AG04450 (cell line): Measurements from ENCODE around the gene NUDT1. TPM values are rescaled to one million over a fixed set of nuclear protein-coding genes. Genes with fewer than 3 reads are reported as not detected.

ENCODE experiments used
- CTCF ChIA-PET: fragments of 300-600, 350-600 bp; formaldehyde crosslinking; extraction: SDS; loops from one replicate; lab custom pipeline; 2022; ENCODE audit warnings: antibody characterized with exemption, inconsistent platforms; lab: Charles Lee
- POLR2A ChIA-PET: fragments of 350-600 bp; formaldehyde crosslinking; extraction: SDS; loops from one replicate; lab custom pipeline; 2021; ENCODE audit warnings: antibody characterized with exemption, inconsistent platforms; lab: Yijun Ruan, JAX
- DNase-seq: peaks from one replicate; pipeline ENCODE4 v3.0.0-alpha.2; 2011; ENCODE audit warnings: low read depth, low spot score
- H3K27ac ChIP-seq: one replicate; pipeline ENCODE4 v1.5.1; 2012; ENCODE audit warnings: low read depth, low read length, control low read depth
- H3K27me3 ChIP-seq: one replicate; pipeline ENCODE4 v1.6.0; 2012; ENCODE audit warnings: low read length; ENCODE audit not compliant: control insufficient read depth, insufficient read depth
- H3K4me3 ChIP-seq: 2 replicates; pipeline ENCODE4 v1.5.1; 2011; ENCODE audit warnings: mild to moderate bottlenecking, low read depth, low read length, control low read depth
- H3K9me3 ChIP-seq: 2 replicates; pipeline ENCODE4 v1.5.1; 2012; ENCODE audit warnings: low read length; ENCODE audit not compliant: control insufficient read depth, insufficient read depth
- polyA plus RNA-seq: library from polyadenylated mRNA; depleted of rRNA; stranded (reverse); fragments of >200 nt; gene quantifications from 2 replicates; pipeline ENCODE4 v1.2.3, GENCODE V29; 2011
- TF ChIP-seq, protein P1 (sequence below): IDR thresholded peaks from 2 replicates; pipeline ENCODE4 v1.5.1; 2011; ENCODE audit warnings: low read depth, low read length, control low read depth, inconsistent platforms

NUDT1 gene
- polyA plus RNA-seq, 1 experiment = 11.5 TPM

DNA sequence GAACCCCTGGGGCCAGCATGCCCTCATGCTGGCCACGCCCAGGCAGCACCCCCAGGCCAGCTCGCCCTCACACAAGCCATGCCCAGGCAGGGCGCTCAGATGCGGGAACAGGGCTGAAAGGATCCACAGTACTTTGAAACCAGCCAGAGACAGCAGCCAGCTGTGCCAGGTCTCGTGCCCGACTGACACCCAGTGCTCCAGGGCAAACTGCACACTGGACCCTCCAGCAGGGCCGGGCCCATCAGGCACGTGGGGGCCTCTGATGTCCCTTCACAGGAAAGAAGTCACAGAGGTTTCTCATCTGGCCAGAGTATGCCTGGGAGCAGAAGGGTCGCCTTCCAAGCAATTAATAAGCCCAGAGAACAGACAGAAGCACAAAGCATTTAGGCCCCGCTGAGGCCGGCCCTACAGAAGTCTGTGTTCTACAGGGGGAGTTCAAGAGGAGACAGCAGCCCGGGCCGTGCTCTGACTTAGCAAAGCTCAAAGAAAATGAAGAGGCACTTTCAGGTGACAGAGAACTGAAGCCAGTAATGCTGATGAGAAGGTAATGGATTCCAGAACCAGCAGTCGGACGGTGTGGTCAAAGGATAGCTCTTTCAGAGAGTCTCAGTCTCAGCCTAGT, 30.7 kb upstream of the NUDT1 start:
- no peak overlapping the region for H3K27ac ChIP-seq
- ChIA-PET POLR2A (interaction anchor here (0.5 kb wide), 1 partner anchor 17 kb away, joined by 3 read pairs; no protein-coding TSS in a partner anchor), CTCF (no interaction called here)
- TF ChIP-seq, protein P1, sequence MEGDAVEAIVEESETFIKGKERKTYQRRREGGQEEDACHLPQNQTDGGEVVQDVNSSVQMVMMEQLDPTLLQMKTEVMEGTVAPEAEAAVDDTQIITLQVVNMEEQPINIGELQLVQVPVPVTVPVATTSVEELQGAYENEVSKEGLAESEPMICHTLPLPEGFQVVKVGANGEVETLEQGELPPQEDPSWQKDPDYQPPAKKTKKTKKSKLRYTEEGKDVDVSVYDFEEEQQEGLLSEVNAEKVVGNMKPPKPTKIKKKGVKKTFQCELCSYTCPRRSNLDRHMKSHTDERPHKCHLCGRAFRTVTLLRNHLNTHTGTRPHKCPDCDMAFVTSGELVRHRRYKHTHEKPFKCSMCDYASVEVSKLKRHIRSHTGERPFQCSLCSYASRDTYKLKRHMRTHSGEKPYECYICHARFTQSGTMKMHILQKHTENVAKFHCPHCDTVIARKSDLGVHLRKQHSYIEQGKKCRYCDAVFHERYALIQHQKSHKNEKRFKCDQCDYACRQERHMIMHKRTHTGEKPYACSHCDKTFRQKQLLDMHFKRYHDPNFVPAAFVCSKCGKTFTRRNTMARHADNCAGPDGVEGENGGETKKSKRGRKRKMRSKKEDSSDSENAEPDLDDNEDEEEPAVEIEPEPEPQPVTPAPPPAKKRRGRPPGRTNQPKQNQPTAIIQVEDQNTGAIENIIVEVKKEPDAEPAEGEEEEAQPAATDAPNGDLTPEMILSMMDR = no peak
- no peak overlapping the region for H3K4me3 ChIP-seq
- DNase-seq = no peak
- no peaks in the 10 kb centered on the region for H3K27me3 ChIP-seq
- H3K9me3 ChIP-seq = peaks cover 8% of the 10 kb centered on the region; the same call in 1 of the 2 replicates

DNA sequence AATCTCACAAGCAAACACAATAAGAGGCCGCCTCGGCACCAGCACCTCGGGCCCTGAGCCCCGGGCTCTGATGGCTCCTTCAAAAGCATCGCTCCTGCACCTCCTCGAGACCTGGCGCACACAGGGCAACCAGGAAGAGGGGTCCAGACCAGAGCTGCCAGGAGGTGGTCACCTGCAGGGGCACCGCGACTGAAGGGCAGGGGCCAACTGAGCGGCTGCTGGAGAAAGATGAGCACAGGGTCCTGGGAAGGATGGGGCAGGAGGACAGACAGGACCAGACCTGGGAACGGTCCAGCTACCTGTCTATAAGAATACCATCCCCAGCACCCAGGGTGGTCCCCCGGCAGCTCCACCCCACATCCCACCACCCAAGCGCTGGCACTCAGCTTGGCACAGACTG, 30.1 kb upstream of the NUDT1 start:
- H3K4me3 ChIP-seq = no peak overlapping the region
- TF ChIP-seq, protein P1 = no peak
- no peaks in the 10 kb centered on the region for H3K27me3 ChIP-seq
- DNase-seq = no peak
- POLR2A ChIA-PET = interaction anchor here (0.5 kb wide), 1 partner anchor 17 kb away, joined by 3 read pairs; no protein-coding TSS in a partner anchor
- CTCF ChIA-PET = no interaction called here
- H3K9me3 ChIP-seq = peaks cover 8% of the 10 kb centered on the region; the same call in 1 of the 2 replicates
- H3K27ac ChIP-seq = no peak overlapping the region

DNA sequence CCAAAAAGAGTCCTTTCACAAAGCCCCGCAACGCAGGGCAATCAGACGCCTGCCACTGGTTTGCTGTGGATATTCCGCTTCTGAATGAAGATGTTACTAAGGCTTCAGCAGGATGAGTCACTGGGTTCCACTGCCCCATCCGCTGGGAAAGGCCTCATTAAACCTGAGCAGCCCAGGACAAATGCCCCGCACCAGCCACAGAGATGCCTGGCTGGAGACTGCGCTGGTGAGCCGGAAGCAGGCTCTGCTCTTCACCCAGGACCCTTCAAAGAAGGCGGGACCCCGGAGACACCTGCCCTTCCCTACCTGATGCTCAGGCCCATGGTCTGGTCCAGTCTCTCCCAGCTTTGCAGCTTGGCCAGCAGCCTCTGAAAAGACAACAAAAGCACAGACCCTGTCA, 29.1 kb upstream of the NUDT1 start:
- CTCF ChIA-PET = no interaction called here
- Histone ChIP-seq H3K27me3 (no peaks in the 10 kb centered on the region), H3K4me3 (no peak overlapping the region), H3K27ac (no peak overlapping the region), H3K9me3 (peaks cover 8% of the 10 kb centered on the region; the same call in 1 of the 2 replicates)
- TF ChIP-seq, protein P1 = no peak
- DNase-seq = no peak
- POLR2A ChIA-PET = no interaction called here

DNA sequence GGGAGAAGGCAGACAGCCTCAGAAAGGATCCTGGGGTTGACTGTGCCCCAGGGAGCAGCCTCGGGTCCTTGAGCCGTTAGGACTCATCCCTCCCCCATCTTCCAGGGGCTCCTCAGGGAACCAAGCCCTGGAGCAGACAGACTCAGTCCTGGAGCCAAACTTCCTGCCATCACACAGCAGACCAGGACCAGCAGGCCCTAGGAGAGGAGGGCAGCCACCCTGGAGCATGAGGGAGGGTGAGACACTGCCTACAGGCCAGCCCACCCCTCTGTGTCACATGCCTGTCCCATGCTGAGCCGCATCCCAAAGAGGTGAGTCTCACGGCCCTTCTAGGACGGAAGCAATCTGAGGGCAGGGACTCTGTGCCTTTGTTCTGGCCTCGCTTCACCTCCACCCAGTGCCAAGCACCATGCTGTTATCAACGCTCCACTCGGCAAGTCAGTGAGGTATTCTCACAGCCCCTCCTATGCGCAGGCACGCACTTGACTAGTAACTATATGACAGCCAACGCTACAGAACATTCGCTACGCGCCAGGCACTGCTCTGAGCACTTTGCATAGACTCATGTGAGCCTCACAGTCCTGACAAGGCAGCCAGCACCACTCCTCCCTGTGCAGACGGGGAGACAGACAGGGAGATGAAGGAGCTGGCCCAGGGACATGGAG, 28.3 kb upstream of the NUDT1 start:
- ChIA-PET POLR2A (no interaction called here), CTCF (interaction anchor here (1.5 kb wide), 1 partner anchor 134 kb away, joined by 4 read pairs; no protein-coding TSS in a partner anchor)
- Histone ChIP-seq H3K27ac (no peak overlapping the region), H3K9me3 (peaks cover 8% of the 10 kb centered on the region; the same call in 1 of the 2 replicates), H3K4me3 (no peak overlapping the region), H3K27me3 (no peaks in the 10 kb centered on the region)
- TF ChIP-seq, protein P1 = no peak
- DNase-seq = no peak

DNA sequence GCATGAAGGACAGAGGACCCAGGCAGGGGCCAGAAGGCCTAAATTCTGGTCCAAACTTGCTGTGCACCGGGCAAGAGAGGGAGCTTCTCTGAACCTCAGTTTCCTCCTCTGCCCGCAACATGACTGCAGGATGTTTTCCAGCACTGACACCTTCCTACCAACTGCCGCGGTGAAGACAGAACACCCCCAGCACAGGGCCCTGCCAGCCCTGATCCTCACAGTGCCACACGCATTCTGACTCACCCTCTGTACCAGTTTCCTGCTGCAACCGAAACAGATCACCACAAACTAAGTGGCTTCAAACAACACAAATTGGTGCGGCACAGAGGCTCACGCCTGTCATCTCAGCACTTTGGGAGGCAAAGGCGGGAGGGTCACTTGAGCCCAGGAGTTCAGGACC, 27.4 kb upstream of the NUDT1 start:
- H3K9me3 ChIP-seq = peaks cover 8% of the 10 kb centered on the region; the same call in 1 of the 2 replicates
- H3K4me3 ChIP-seq = no peak overlapping the region
- DNase-seq = no peak
- ChIA-PET CTCF (interaction anchor here (1.5 kb wide), 1 partner anchor 133 kb away, joined by 4 read pairs; no protein-coding TSS in a partner anchor), POLR2A (interaction anchor here (0.6 kb wide), 1 partner anchor 465 kb away, joined by 3 read pairs; no protein-coding TSS in a partner anchor)
- H3K27ac ChIP-seq = no peak overlapping the region
- no peaks in the 10 kb centered on the region for H3K27me3 ChIP-seq
- TF ChIP-seq, protein P1 = no peak
